SK-N-SH treated with all-trans-retinoic acid at 6 μM for 48 hours (cell line): ENCODE results near the gene CNTN4.

Experiments used
- ATAC-seq: fragments of 200-7000 bp; cut with Tn5 transposase; 3 replicates; pipeline ENCODE4 v1.9.1; 2020; ENCODE audit warnings: mild to moderate bottlenecking, moderate library complexity
- ARNTL ChIP-seq: fragments of 450-650 bp; formaldehyde crosslinking; IDR thresholded peaks from 2 replicates; pipeline ENCODE4 v1.5.0; 2020; ENCODE audit warnings: low read depth, mild to moderate bottlenecking, moderate library complexity, borderline replicate concordance
- BACH2 ChIP-seq: fragments of 250-450 bp; sonication (Bioruptor Pico); IDR thresholded peaks from 2 replicates; pipeline ENCODE4 v1.9.0; 2021; ENCODE audit warnings: mild to moderate bottlenecking, borderline replicate concordance
- CSDC2 ChIP-seq: fragments of 250-450 bp; sonication (Bioruptor Pico); IDR thresholded peaks from 2 replicates; pipeline ENCODE4 v1.5.0; 2020; ENCODE audit warnings: mild to moderate bottlenecking, moderate library complexity
- ESRRG ChIP-seq: fragments of 250-450 bp; sonication (Bioruptor Pico); IDR thresholded peaks from 2 replicates; pipeline ENCODE4 v1.6.1; 2021; ENCODE audit warnings: mild to moderate bottlenecking
- GLIS3 ChIP-seq: fragments of 250-450 bp; sonication (Bioruptor Pico); IDR thresholded peaks from 2 replicates; pipeline ENCODE4 v1.5.0; 2020; ENCODE audit warnings: mild to moderate bottlenecking, moderate library complexity
- ISL1 ChIP-seq: fragments of 250-450 bp; sonication (Bioruptor Pico); IDR thresholded peaks from 2 replicates; pipeline ENCODE4 v2.1.2; 2022; ENCODE audit warnings: mild to moderate bottlenecking, moderate library complexity
- OSR1 ChIP-seq: fragments of 250-450 bp; sonication (Bioruptor Pico); IDR thresholded peaks from 2 replicates; pipeline ENCODE4 v1.8.0; 2022; ENCODE audit warnings: moderate library complexity, mild to moderate bottlenecking, inconsistent platforms
- PPARA ChIP-seq: fragments of 250-450 bp; sonication (Bioruptor Pico); IDR thresholded peaks from 2 replicates; pipeline ENCODE4 v1.5.0; 2020; ENCODE audit warnings: mild to moderate bottlenecking, borderline replicate concordance
- RARB ChIP-seq: fragments of 250-450 bp; sonication (Bioruptor Pico); IDR thresholded peaks from 2 replicates; pipeline ENCODE4 v1.8.0; 2021; ENCODE audit warnings: mild to moderate bottlenecking, moderate library complexity
- SNAI2 ChIP-seq: fragments of 250-450 bp; sonication (Bioruptor Pico); IDR thresholded peaks from 2 replicates; pipeline ENCODE4 v1.5.0; 2020; ENCODE audit warnings: mild to moderate bottlenecking, moderate library complexity
- ZC3H10 ChIP-seq: fragments of 250-450 bp; sonication (Bioruptor Pico); IDR thresholded peaks from 2 replicates; pipeline ENCODE4 v1.5.1; 2021; ENCODE audit warnings: mild to moderate bottlenecking, moderate library complexity
- ZNF565 ChIP-seq: fragments of 450-650 bp; formaldehyde crosslinking; conservative IDR thresholded peaks from 2 replicates; pipeline ENCODE4 v1.5.0; 2020; ENCODE audit warnings: low read depth, mild to moderate bottlenecking, moderate library complexity
- ZNF70 ChIP-seq: fragments of 450-650 bp; formaldehyde crosslinking; IDR thresholded peaks from 2 replicates; pipeline ENCODE4 v1.5.0; 2020; ENCODE audit warnings: mild to moderate bottlenecking, moderate library complexity
- ZNF8 ChIP-seq: fragments of 450-650 bp; formaldehyde crosslinking; IDR thresholded peaks from 2 replicates; pipeline ENCODE4 v1.5.0; 2020; ENCODE audit warnings: mild to moderate bottlenecking, moderate library complexity
- TF ChIP-seq, protein P1 (sequence below): fragments of 250-450 bp; sonication (Bioruptor Pico); IDR thresholded peaks from 2 replicates; pipeline ENCODE4 v1.8.0; 2021; ENCODE audit warnings: low read depth, mild to moderate bottlenecking, moderate library complexity, borderline replicate concordance
- TF ChIP-seq, protein P2 (sequence below): fragments of 250-450 bp; sonication (Bioruptor Pico); IDR thresholded peaks from 2 replicates; pipeline ENCODE4 v1.5.1; 2021; ENCODE audit warnings: mild to moderate bottlenecking, moderate library complexity
- TF ChIP-seq, protein P3 (sequence below): fragments of 250-450 bp; sonication (Bioruptor Pico); IDR thresholded peaks from 2 replicates; pipeline ENCODE4 v1.5.1; 2020; ENCODE audit warnings: low read depth, mild to moderate bottlenecking, moderate library complexity
- TF ChIP-seq, protein P4 (sequence below): fragments of 250-450 bp; sonication (Bioruptor Pico); IDR thresholded peaks from 2 replicates; pipeline ENCODE4 v1.5.0; 2020; ENCODE audit warnings: mild to moderate bottlenecking, moderate library complexity
- TF ChIP-seq, protein P5 (sequence below): fragments of 250-450 bp; sonication (Bioruptor Pico); IDR thresholded peaks from 2 replicates; pipeline ENCODE4 v1.8.0; 2020; ENCODE audit warnings: mild to moderate bottlenecking, moderate library complexity, borderline replicate concordance

The CNTN4 gene

DNA sequence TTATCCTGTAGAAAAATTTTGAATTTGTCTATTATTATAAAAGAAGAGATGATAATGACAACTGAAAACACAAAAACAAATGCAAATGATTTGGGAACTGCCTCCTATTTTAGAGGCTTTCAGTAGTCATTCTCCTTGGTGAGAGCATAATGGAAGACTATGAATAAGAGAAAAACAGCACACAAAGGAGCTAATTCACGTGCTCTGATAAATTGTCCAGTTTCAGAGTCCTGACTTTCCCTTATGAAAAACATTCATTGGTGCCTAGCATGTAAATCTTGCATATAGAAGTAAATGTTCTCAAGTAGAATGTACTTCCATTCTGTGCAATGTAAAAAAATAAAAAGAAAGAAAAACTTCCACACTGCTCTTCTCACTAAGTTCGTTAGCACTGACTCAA, 805.4 kb downstream of the CNTN4 start:
- ATAC-seq = no peak
- no peak for TF ChIP-seq OSR1 (CRISPR knock-in tag)
- TF ChIP-seq ZNF8 (CRISPR knock-in tag) = no peak
- TF ChIP-seq PPARA (CRISPR knock-in tag) = no peak
- no peak for TF ChIP-seq CSDC2 (CRISPR knock-in tag)
- no peak for TF ChIP-seq GLIS3 (CRISPR knock-in tag)
- TF ChIP-seq ZC3H10 (CRISPR knock-in tag) = no peak
- no peak for TF ChIP-seq ZNF70 (CRISPR knock-in tag)
- TF ChIP-seq, protein P1, sequence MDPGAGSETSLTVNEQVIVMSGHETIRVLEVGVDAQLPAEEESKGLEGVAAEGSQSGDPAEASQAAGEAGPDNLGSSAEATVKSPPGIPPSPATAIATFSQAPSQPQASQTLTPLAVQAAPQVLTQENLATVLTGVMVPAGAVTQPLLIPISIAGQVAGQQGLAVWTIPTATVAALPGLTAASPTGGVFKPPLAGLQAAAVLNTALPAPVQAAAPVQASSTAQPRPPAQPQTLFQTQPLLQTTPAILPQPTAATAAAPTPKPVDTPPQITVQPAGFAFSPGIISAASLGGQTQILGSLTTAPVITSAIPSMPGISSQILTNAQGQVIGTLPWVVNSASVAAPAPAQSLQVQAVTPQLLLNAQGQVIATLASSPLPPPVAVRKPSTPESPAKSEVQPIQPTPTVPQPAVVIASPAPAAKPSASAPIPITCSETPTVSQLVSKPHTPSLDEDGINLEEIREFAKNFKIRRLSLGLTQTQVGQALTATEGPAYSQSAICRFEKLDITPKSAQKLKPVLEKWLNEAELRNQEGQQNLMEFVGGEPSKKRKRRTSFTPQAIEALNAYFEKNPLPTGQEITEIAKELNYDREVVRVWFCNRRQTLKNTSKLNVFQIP = no peak
- TF ChIP-seq ARNTL = no peak
- TF ChIP-seq ZNF565 (CRISPR knock-in tag) = no peak
- TF ChIP-seq, protein P2, sequence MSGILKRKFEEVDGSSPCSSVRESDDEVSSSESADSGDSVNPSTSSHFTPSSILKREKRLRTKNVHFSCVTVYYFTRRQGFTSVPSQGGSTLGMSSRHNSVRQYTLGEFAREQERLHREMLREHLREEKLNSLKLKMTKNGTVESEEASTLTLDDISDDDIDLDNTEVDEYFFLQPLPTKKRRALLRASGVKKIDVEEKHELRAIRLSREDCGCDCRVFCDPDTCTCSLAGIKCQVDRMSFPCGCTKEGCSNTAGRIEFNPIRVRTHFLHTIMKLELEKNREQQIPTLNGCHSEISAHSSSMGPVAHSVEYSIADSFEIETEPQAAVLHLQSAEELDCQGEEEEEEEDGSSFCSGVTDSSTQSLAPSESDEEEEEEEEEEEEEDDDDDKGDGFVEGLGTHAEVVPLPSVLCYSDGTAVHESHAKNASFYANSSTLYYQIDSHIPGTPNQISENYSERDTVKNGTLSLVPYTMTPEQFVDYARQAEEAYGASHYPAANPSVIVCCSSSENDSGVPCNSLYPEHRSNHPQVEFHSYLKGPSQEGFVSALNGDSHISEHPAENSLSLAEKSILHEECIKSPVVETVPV (CRISPR knock-in tag) = no peak

DNA sequence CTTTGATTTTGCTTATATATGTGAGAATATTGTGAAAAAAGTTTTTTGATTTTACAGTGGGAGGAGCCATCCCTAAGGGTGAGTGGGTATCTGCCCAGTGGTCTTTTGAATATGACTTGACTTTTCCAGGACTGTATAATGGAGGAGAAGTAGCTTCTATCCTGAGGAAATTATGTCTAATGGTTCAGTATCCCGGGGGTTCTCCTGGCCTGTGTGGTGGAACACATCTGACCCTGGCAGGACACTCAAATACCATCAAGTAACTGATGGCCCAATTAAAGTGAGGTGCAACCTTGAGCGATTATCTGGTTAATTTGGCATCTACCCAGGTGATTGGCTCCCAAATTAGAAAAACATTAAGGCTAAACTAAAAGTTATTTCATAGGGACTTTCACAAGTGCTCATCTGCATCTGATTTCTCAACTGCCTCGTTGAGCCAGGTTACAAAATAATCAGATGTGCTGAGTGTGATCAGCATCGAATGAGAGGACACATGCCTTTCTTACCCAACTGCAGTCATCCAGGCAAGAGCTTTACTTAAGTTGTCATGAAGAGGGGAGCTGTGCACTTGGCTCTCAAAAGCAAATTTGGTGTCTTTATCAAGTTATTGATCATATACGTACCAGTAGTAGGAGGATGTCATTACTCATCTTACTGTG, 810.2 kb downstream of the CNTN4 start:
- TF ChIP-seq PPARA (CRISPR knock-in tag) (no peak), ZNF565 (CRISPR knock-in tag) (no peak), ESRRG (no peak), ISL1 (CRISPR knock-in tag) (no peak), OSR1 (CRISPR knock-in tag) (no peak), CSDC2 (CRISPR knock-in tag) (no peak), ZNF8 (CRISPR knock-in tag) (no peak), RARB (no peak), ZNF70 (CRISPR knock-in tag) (no peak), SNAI2 (CRISPR knock-in tag) (no peak), BACH2 (CRISPR knock-in tag) (no peak)
- TF ChIP-seq, protein P2 (CRISPR knock-in tag) = no peak
- TF ChIP-seq, protein P3, sequence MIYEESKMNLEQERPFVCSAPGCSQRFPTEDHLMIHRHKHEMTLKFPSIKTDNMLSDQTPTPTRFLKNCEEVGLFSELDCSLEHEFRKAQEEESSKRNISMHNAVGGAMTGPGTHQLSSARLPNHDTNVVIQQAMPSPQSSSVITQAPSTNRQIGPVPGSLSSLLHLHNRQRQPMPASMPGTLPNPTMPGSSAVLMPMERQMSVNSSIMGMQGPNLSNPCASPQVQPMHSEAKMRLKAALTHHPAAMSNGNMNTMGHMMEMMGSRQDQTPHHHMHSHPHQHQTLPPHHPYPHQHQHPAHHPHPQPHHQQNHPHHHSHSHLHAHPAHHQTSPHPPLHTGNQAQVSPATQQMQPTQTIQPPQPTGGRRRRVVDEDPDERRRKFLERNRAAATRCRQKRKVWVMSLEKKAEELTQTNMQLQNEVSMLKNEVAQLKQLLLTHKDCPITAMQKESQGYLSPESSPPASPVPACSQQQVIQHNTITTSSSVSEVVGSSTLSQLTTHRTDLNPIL (CRISPR knock-in tag) = no peak
- TF ChIP-seq, protein P4, sequence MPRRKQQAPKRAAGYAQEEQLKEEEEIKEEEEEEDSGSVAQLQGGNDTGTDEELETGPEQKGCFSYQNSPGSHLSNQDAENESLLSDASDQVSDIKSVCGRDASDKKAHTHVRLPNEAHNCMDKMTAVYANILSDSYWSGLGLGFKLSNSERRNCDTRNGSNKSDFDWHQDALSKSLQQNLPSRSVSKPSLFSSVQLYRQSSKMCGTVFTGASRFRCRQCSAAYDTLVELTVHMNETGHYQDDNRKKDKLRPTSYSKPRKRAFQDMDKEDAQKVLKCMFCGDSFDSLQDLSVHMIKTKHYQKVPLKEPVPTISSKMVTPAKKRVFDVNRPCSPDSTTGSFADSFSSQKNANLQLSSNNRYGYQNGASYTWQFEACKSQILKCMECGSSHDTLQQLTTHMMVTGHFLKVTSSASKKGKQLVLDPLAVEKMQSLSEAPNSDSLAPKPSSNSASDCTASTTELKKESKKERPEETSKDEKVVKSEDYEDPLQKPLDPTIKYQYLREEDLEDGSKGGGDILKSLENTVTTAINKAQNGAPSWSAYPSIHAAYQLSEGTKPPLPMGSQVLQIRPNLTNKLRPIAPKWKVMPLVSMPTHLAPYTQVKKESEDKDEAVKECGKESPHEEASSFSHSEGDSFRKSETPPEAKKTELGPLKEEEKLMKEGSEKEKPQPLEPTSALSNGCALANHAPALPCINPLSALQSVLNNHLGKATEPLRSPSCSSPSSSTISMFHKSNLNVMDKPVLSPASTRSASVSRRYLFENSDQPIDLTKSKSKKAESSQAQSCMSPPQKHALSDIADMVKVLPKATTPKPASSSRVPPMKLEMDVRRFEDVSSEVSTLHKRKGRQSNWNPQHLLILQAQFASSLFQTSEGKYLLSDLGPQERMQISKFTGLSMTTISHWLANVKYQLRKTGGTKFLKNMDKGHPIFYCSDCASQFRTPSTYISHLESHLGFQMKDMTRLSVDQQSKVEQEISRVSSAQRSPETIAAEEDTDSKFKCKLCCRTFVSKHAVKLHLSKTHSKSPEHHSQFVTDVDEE (CRISPR knock-in tag) = no peak
- TF ChIP-seq, protein P5, sequence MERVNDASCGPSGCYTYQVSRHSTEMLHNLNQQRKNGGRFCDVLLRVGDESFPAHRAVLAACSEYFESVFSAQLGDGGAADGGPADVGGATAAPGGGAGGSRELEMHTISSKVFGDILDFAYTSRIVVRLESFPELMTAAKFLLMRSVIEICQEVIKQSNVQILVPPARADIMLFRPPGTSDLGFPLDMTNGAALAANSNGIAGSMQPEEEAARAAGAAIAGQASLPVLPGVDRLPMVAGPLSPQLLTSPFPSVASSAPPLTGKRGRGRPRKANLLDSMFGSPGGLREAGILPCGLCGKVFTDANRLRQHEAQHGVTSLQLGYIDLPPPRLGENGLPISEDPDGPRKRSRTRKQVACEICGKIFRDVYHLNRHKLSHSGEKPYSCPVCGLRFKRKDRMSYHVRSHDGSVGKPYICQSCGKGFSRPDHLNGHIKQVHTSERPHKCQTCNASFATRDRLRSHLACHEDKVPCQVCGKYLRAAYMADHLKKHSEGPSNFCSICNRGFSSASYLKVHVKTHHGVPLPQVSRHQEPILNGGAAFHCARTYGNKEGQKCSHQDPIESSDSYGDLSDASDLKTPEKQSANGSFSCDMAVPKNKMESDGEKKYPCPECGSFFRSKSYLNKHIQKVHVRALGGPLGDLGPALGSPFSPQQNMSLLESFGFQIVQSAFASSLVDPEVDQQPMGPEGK (CRISPR knock-in tag) = no peak
- no peak for ATAC-seq

DNA sequence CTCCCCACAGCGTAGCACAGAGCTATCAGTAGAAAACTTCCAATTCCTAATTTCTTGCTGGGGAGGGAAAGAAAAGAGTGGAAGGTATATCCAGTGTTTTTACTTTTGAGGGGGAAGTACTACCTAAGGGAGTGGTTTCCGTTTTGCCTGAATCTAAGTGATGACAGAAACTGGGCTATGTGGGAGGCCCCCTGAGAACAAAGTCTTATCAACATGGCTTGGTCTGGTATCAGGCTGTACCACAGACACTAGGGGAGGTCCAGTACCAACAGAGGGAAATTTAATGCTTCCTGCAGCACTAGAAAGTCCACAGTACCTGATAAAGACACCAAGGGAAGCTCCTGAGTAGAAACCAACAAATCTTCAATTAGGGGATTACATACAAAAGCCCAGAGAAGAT, 812.3 kb downstream of the CNTN4 start:
- TF ChIP-seq, protein P2 (CRISPR knock-in tag) = no peak
- no peak for TF ChIP-seq BACH2 (CRISPR knock-in tag)
- TF ChIP-seq ZNF565 (CRISPR knock-in tag) = no peak
- no peak for TF ChIP-seq ZNF70 (CRISPR knock-in tag)
- no peak for ATAC-seq
